ENCODE measurements around the gene PHACTR1. TPM values are rescaled to one million over a fixed set of nuclear protein-coding genes. Genes with fewer than 3 reads are reported as not detected.

PHACTR1 gene
- total and polyA plus RNA-seq, 7 donors = 0.04 to 3.0 (median 0.85) TPM

DNA sequence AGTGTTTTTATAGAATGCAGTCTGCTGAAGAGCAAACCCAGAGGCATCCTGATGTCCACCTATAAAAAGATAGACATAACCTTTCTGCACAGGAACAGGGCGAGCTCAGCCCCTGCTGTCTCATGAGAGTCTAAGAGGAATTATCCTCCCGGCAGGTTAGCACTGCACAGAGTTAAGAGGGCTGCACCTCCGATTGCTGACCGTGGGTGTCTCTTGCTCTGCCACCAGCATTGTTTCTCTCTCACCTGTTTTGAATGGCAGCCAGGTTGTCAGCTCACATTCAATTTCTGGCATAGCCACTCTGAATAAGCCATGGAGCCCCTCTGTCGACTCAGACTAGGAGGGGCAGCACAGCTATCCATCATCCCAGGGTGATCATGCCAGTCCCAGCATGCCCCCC lies 211.2 kb downstream of the PHACTR1 start:
- Histone ChIP-seq H3K27ac (no peak overlapping the region), H3K9me3 (no peaks in the 10 kb centered on the region), H3K4me1 (no peaks in the 10 kb centered on the region), H3K4me3 (no peak overlapping the region), H3K27me3 (ENCODE audit: insufficient read depth in 3 of 3, low read length in 2 of 3) (no peaks in the 10 kb centered on the region), H3K36me3 (ENCODE audit: insufficient read depth in 1 of 2, low read depth in 1 of 2) (no peaks in the 10 kb centered on the region)
- TF ChIP-seq, protein P1, sequence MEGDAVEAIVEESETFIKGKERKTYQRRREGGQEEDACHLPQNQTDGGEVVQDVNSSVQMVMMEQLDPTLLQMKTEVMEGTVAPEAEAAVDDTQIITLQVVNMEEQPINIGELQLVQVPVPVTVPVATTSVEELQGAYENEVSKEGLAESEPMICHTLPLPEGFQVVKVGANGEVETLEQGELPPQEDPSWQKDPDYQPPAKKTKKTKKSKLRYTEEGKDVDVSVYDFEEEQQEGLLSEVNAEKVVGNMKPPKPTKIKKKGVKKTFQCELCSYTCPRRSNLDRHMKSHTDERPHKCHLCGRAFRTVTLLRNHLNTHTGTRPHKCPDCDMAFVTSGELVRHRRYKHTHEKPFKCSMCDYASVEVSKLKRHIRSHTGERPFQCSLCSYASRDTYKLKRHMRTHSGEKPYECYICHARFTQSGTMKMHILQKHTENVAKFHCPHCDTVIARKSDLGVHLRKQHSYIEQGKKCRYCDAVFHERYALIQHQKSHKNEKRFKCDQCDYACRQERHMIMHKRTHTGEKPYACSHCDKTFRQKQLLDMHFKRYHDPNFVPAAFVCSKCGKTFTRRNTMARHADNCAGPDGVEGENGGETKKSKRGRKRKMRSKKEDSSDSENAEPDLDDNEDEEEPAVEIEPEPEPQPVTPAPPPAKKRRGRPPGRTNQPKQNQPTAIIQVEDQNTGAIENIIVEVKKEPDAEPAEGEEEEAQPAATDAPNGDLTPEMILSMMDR (IDR thresholded peaks at IDR 0.05) = no peak
- DNase-seq (no peak), ATAC-seq (no peak)
- intact Hi-C loops (cut with DNase I) = no loop called here
- WGBS, 3 donors = 71 to 87% (median 79%) methylated on average over 5 of the region's 5 CpGs

DNA sequence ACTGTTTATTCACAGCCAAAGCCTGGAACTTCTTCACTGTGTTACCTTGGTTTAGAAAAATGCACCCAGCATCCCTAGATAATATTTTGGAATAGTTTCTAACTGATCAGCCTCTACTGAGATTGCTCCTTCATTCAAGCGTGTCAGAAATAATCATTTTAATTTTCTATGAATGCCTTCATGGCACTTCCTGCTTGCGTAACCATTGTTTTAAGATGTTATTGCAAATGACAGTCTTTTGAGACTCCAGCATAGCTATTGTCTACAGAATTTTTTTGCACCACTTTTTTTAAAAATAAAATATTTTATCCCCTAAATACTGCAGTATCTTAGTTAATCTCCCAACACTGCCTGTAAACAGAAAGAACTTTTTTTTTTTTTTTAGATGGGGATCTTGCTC lies 213.1 kb downstream of the PHACTR1 start:
- 67 to 76% (median 75%) methylated on average over 2 of the region's 2 CpGs for WGBS, 3 donors
- ATAC-seq (no peak), DNase-seq (no peak)
- no peak overlapping the region for H3K4me3 ChIP-seq
- H3K27ac ChIP-seq = no peak overlapping the region
- no peaks in the 10 kb centered on the region for H3K9me3 ChIP-seq
- intact Hi-C loops (cut with DNase I) = no loop called here
- no peaks in the 10 kb centered on the region for H3K27me3 ChIP-seq (ENCODE audit: insufficient read depth in 3 of 3, low read length in 2 of 3)
- H3K36me3 ChIP-seq (ENCODE audit: insufficient read depth in 1 of 2, low read depth in 1 of 2) = no peaks in the 10 kb centered on the region
- H3K4me1 ChIP-seq = no peaks in the 10 kb centered on the region
- TF ChIP-seq, protein P1 (IDR thresholded peaks at IDR 0.05) = no peak

DNA sequence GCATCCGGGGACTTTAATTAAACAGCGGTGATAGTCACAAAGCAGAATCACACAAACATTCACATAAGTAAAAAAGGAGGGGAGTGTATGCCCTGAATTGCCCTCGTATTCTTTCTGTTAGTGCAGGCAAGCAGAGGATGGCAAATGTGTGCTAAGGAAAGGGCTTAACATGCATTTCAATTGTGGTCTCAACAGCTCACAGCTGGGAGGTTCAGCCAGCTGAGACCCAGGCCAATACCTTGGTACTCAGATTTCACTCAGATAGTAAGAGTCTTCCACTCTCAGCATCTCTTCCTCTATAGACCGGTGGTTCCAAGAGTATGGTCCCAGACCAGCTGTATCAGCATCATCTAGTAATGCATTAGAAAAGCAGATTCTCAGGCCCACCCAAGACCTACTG lies 215.1 kb downstream of the PHACTR1 start:
- intact Hi-C loops (cut with DNase I) = no loop called here

DNA sequence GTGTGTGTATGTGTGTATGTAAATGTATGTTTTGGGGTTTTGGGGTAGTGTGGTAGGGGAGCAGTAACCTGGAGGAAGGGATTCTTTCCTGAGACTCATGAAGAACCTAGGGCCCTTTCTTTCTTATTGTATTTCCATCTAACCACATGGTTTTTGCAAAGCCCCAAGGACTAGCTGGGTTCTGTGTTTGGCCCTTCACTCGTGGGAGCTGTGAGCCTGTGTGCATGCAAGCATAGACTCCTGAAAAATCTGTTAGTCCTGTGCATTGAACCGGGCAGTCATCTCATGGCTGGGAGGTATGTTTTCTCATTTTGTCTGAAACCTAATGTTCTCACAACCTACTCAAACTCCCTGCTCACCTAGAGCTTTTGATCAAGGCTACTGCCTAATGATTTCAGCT lies 219.1 kb downstream of the PHACTR1 start:
- Histone ChIP-seq H3K4me1 (no peaks in the 10 kb centered on the region), H3K36me3 (ENCODE audit: insufficient read depth in 1 of 2, low read depth in 1 of 2) (no peaks in the 10 kb centered on the region), H3K4me3 (no peak overlapping the region), H3K9me3 (no peaks in the 10 kb centered on the region), H3K27ac (no peak overlapping the region), H3K27me3 (ENCODE audit: insufficient read depth in 3 of 3, low read length in 2 of 3) (no peaks in the 10 kb centered on the region)
- DNase-seq (no peak), ATAC-seq (no peak)
- 53 to 62% (median 56%) methylated on average over 2 of the region's 2 CpGs for WGBS, 3 donors
- intact Hi-C loops (cut with DNase I) = no loop called here
- TF ChIP-seq, protein P1 (IDR thresholded peaks at IDR 0.05) = no peak

More for the DNA sequence above, 215.1 kb downstream of the PHACTR1 start:
- H3K36me3 ChIP-seq (ENCODE audit: insufficient read depth in 1 of 2, low read depth in 1 of 2) = no peaks in the 10 kb centered on the region
- ATAC-seq (no peak), DNase-seq (no peak)
- no peak overlapping the region for H3K4me3 ChIP-seq
- H3K27me3 ChIP-seq (ENCODE audit: insufficient read depth in 3 of 3, low read length in 2 of 3) = no peaks in the 10 kb centered on the region
- H3K9me3 ChIP-seq = no peaks in the 10 kb centered on the region
- 75 to 80% (median 79%) methylated on average over 4 of the region's 4 CpGs for WGBS, 3 donors
- no peak overlapping the region for H3K27ac ChIP-seq
- no peaks in the 10 kb centered on the region for H3K4me1 ChIP-seq
- TF ChIP-seq, protein P1 (IDR thresholded peaks at IDR 0.05) = no peak

DNA sequence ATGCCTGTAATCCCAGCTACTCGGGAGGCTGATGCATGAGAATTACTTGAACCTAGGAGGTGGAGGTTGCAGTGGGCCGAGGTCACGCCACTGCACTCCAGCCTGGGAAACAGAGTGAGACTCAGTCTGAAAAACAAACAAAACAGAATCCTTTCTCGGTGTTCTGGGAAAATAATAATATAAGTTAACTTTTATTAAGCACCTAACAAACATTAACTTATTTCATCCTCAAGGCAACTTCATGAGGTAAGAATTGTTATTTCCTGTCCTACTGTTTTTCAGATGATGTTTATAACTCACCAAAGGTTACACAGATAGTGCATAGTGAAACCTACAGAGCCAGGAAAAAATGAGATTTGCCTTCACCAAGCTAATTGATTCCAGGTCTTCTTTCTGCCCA lies 221.4 kb downstream of the PHACTR1 start:
- DNase-seq (no peak), ATAC-seq (no peak)
- Histone ChIP-seq H3K36me3 (ENCODE audit: insufficient read depth in 1 of 2, low read depth in 1 of 2) (no peaks in the 10 kb centered on the region), H3K9me3 (no peaks in the 10 kb centered on the region), H3K27me3 (ENCODE audit: insufficient read depth in 3 of 3, low read length in 2 of 3) (no peaks in the 10 kb centered on the region), H3K27ac (no peak overlapping the region), H3K4me3 (no peak overlapping the region), H3K4me1 (no peaks in the 10 kb centered on the region)
- intact Hi-C loops (cut with DNase I) = no loop called here
- 78 to 84% (median 81%) methylated on average over 4 of the region's 4 CpGs for WGBS, 3 donors
- TF ChIP-seq, protein P1 (IDR thresholded peaks at IDR 0.05) = no peak
